Activated CD4-positive, alpha-beta T cell treated with anti-CD3 and anti-CD28 coated beads, Interleukin-2, amount 10 ng/mL, durations not matched to agents 24 days and 14 days (primary cell): Measurements from ENCODE around the gene WRAP53. TPM values are rescaled to one million over a fixed set of nuclear protein-coding genes. Genes with fewer than 3 reads are reported as not detected.

Source experiments
- DNase-seq: peaks from one replicate; pipeline ENCODE4 v3.0.0; 2022
- H3K27ac Mint-ChIP-seq: one replicate; pipeline ENCODE4 v1.8.0; 2022; ENCODE audit warnings: mild to moderate bottlenecking, mixed read lengths
- H3K27me3 Mint-ChIP-seq: one replicate; pipeline ENCODE4 v1.8.0; 2022; ENCODE audit warnings: mixed read lengths
- H3K36me3 Mint-ChIP-seq: one replicate; pipeline ENCODE4 v1.8.0; 2022; ENCODE audit warnings: low read depth, mild to moderate bottlenecking, mixed read lengths
- H3K4me1 Mint-ChIP-seq: one replicate; pipeline ENCODE4 v1.8.0; 2021; ENCODE audit warnings: mixed read lengths
- H3K4me3 Mint-ChIP-seq: one replicate; pipeline ENCODE4 v1.8.0; 2022; ENCODE audit warnings: mild to moderate bottlenecking, moderate library complexity, mixed read lengths
- H3K9me3 Mint-ChIP-seq: one replicate; pipeline ENCODE4 v1.8.0; 2021; ENCODE audit warnings: mixed read lengths
- intact Hi-C: fragments of 100-400 bp; cut with micrococcal nuclease; formaldehyde crosslinking; loops from one replicate; pipeline ENCODE4 v1.15.1; 2023
- total RNA-seq: library from RNA; stranded (reverse); gene quantifications from 2 replicates; pipeline ENCODE4 v1.2.3, GENCODE V29; 2022

The WRAP53 gene
- total RNA-seq, 1 donor from 2014 or later, result 33.8 TPM

DNA sequence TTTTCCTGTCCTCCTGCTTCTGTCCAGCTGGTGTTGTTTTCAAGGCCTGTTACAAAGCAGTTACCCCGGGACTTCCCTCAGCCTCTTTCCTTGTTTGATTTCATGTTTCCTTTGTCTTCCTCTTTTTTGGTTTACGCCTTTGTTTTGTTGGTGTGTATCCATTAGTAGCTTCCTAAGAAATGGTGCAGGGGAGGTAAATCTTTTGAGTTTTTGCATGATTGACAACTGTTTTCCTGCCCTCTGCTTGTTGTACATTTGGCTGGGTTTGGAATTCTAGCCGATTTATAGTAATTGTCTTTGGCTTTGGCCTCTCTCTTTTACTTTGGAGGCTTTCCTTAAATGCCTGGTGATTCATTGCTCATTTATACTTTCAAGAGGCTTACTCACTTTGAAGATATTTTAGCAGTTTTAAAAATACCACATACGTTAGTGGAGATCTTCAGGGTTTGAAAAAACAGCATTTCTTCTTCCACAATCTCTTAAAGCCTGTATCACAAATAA, 62.1 kb downstream of the WRAP53 start:
- Mint-ChIP-seq H3K9me3 (no peaks in the 10 kb centered on the region), H3K4me3 (no peak overlapping the region), H3K27ac (no peak overlapping the region), H3K36me3 (no peaks in the 10 kb centered on the region), H3K4me1 (no peaks in the 10 kb centered on the region), H3K27me3 (peaks cover 19% of the 10 kb centered on the region)
- DNase-seq, result no peak
- intact Hi-C loops, result no loop called here

Other genes with a start within 250 kb of the WRAP53 start
- 9.4 and 9.5 TPM in 2 replicates for gene FGF11, start 249.0 kb upstream of the WRAP53 start, total RNA-seq
- gene CHRNB1, start 243.4 kb upstream of the WRAP53 start, total RNA-seq, result 6.1 and 7.2 TPM in 2 replicates
- gene ZBTB4, start 208.8 kb upstream of the WRAP53 start, total RNA-seq, result 16.0 and 16.1 TPM in 2 replicates
- not detected in 2 replicates for gene SLC35G6, start 207.0 kb upstream of the WRAP53 start, total RNA-seq
- 226 and 230 TPM in 2 replicates for gene POLR2A, start 204.1 kb upstream of the WRAP53 start, total RNA-seq
- gene TNFSF12, start 139.4 kb upstream of the WRAP53 start, total RNA-seq, result 21.5 and 21.8 TPM in 2 replicates
- gene TNFSF13, start 129.7 kb upstream of the WRAP53 start, total RNA-seq, result 2.4 and 3.5 TPM in 2 replicates
- 89.7 and 93.0 TPM in 2 replicates for gene SENP3, start 126.6 kb upstream of the WRAP53 start, total RNA-seq
- gene CD68, start 108.8 kb upstream of the WRAP53 start, total RNA-seq, result 3.2 and 3.5 TPM in 2 replicates
- gene MPDU1, start 104.6 kb upstream of the WRAP53 start, total RNA-seq, result 92.5 and 104 TPM in 2 replicates
- gene SOX15, start 98.4 kb upstream of the WRAP53 start, total RNA-seq, result 0.43 TPM in 1 of 2 replicates, not detected in the other
- 62.6 and 64.4 TPM in 2 replicates for gene FXR2, start 73.6 kb upstream of the WRAP53 start, total RNA-seq
- 16.5 and 17.7 TPM in 2 replicates for gene SAT2, start 60.7 kb upstream of the WRAP53 start, total RNA-seq
- not detected in 2 replicates for gene SHBG, start 58.3 kb upstream of the WRAP53 start, total RNA-seq
- 0.14 and 0.37 TPM in 2 replicates for gene ATP1B2, start 37.6 kb upstream of the WRAP53 start, total RNA-seq
- gene TP53, start 987 bp upstream of the WRAP53 start, total RNA-seq, result 177 and 178 TPM in 2 replicates
- 0.05 TPM in 1 of 2 replicates, not detected in the other for gene EFNB3, start 16.7 kb downstream of the WRAP53 start, total RNA-seq
- not detected in 2 replicates for gene DNAH2, start 29.3 kb downstream of the WRAP53 start, total RNA-seq
- gene KDM6B, start 145.7 kb downstream of the WRAP53 start, total RNA-seq, result 121 and 128 TPM in 2 replicates
- gene TMEM88, start 166.6 kb downstream of the WRAP53 start, total RNA-seq, result 6.1 and 7.1 TPM in 2 replicates
- gene NAA38, start 169.1 kb downstream of the WRAP53 start, total RNA-seq, result 45.2 and 47.5 TPM in 2 replicates
- gene CYB5D1, start 169.5 kb downstream of the WRAP53 start, total RNA-seq, result 12.7 and 14.0 TPM in 2 replicates
- gene CHD3, start 200.3 kb downstream of the WRAP53 start, total RNA-seq, result 152 and 158 TPM in 2 replicates
- 6.2 and 6.5 TPM in 2 replicates for gene RNF227, start 227.8 kb downstream of the WRAP53 start, total RNA-seq
- 9.7 and 12.8 TPM in 2 replicates for gene KCNAB3, start 241.4 kb downstream of the WRAP53 start, total RNA-seq
- 150 and 159 TPM in 2 replicates for gene TRAPPC1, start 243.5 kb downstream of the WRAP53 start, total RNA-seq
- gene CNTROB, start 243.7 kb downstream of the WRAP53 start, total RNA-seq, result 52.4 and 54.5 TPM in 2 replicates